ENCODE data around the gene MYRF.

The MYRF gene

GRCh38 chr11:61739413-61739812 is 13.0 kb upstream of the MYRF start:
- no peak for DNase-seq (ENCODE audit: low read depth in 2 of 2)

DNA sequence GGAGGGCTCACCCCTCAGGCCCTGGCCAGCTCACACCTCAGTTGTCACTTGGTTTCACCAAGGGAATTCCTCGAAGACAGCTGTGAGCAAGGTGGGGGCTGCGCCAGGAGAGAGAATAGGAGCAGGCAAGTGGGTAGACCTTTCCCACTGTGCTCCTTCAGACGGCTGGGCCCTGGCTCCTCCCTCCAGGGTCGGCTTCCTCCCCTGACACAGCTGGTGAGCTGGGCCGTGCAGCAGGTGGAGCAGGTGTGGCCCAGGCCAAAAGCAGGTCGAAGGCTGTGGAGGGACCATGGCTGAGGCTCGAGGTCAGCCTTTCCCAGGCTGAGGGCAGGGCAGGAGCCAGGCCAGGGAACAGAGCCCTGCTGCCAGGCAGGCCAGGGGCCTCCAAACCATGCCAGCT is 12.5 kb upstream of the MYRF start:
- no peak for DNase-seq (ENCODE audit: low read depth in 2 of 2)

DNA sequence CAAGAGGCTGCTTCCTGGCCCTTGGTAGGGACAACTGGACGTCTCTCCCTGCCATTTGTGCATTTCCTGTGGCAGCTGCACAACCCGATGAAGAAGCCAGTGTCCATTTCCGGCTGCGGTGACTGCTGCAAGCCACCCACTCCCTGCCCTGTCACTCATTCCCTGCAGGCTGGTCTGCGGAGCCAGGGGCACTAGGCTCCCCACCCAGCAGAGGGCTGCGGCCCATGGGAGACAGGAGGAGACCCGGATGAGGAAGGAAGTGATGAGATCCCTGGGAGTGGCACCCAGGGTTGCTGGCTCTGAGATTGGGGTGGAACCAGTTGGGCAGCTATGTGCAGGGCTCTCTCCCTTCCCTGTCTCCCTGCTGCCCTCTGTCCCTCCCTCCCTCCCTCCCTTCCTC is 10.0 kb upstream of the MYRF start:
- DNase-seq (ENCODE audit: low read depth in 2 of 2) = no peak

GRCh38 chr11:61743486-61744095 is 8.8 kb upstream of the MYRF start:
- DNase-seq (ENCODE audit: low read depth in 2 of 2) = no peak

GRCh38 chr11:61744181-61744580 is 8.3 kb upstream of the MYRF start:
- DNase-seq (ENCODE audit: low read depth in 2 of 2) = no peak

DNA sequence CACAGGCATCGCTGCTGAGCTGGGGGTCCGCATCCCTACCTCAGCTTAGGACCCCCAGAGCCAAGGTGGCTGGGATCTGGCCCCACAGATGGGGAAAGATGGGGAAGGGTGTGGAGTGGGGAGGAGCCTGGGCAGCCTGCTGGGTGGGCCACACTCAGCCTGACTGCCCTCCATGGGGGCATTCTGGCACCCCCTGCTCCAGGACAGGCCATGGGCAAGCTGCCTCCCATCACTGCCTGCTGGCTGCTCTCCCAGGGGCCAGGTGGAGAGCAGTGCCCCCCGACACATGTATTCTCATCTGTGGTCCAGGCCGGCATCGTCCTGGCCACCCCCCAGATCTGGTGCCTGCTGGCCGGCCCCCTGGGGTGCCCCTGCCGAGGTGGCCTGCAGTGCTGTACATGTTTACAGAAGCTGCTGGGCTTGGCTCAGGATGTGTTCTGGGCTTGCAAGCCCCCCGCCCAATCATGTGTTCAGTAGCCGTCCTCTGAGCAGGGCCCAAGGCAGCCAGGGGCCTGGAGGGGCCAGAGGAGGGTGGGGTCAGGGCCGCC is 7.8 kb upstream of the MYRF start:
- no peak for DNase-seq (ENCODE audit: low read depth in 2 of 2)

DNA sequence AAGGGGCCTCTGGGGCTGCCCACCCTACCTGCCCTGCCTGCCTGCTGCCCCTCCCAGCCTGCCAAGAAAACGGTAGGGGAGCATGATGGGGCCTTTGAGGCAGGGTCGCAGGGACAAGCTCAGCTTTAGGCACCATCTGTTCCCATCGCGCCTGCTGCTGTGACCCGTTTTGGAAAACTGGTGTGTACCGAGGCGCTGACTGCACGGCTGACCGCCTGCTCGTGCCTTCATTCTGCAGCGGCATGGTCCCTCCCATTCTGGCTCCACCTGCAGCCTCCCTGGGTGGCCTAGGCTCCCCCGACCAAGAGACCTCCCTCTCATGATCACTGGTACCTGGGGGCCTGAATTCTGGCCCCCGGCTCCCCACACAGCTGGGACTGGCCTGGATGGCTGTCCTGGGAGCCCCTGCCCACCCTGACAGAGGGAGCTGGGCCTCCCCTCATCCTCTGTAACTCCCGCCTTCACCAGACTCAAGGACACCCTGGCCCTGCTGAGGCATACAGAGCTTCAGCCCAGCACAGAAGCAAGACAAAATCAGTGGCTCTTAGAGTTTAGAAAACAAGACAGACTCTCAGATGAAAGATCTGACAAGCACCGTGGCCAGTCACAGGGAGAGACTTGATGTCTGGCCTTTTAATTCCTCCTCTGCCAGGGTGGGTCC is 6.5 kb upstream of the MYRF start:
- no peak for DNase-seq (ENCODE audit: low read depth in 2 of 2)

DNA sequence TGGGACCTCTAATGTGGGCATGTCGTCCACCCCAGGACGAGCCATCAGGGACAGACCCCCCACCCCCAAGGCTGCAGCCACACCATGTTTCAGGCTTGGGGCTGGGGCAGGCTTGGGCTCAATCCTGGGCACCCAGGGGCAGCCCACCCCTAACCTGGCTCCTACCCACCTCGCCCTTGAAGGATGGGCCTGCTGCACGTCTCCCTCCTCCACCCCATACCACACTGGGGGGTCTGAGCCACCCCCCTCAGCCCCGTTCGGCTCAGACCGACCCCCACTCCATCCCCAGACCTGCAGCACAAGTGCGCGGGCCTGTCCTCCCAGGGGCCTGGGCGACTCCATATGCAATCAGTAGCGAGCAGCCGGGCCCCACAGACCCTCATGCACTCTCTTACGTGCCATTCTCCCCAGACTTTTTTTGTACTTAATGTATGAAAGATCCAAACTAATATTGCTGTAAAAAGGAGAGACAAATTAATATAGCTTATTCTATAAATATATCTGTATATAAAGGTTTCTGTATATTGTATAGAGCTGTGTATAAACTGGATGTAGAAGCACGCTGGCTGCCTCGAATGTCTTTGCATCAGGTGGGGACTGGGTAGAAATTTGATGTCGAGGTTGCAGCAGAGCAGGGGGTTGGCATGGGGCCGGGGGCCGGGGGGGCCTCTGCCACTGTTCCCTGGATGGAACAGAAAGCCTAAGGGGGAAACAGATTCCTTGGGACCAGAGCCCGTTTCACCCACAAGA is 5.8 kb upstream of the MYRF start:
- no peak for DNase-seq (ENCODE audit: low read depth in 2 of 2)

GRCh38 chr11:61747192-61747966 is 5.1 kb upstream of the MYRF start:
- DNase-seq (ENCODE audit: low read depth in 2 of 2) = no peak

DNA sequence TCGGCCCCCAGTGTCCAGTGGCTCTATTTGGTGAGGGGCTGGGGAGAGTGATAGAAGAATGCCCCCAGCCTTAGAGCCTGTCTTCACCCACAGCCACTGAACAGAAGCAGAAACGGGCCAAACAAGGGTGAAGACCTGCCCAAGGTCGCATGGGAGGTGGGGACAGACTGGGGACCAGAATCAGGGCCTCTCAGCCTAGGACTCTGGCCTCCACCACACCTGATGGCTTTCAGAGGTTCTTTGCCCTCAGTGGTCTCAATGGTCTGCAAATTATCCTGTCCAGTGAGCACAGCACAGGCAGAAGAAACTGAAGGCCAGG is 4.5 kb upstream of the MYRF start:
- DNase-seq (ENCODE audit: low read depth in 2 of 2) = no peak

GRCh38 chr11:61749591-61750217 is 2.7 kb upstream of the MYRF start:
- no peak for DNase-seq (ENCODE audit: low read depth in 2 of 2)

GRCh38 chr11:61750631-61751273 is 1.7 kb upstream of the MYRF start:
- DNase-seq (ENCODE audit: low read depth in 2 of 2) = no peak

- no peak for DNase-seq (ENCODE audit: low read depth in 2 of 2)
Observed at GRCh38 chr11:61751384-61751783, 1.1 kb upstream of the MYRF start.

- no peak for DNase-seq (ENCODE audit: low read depth in 2 of 2)
Observed at GRCh38 chr11:61752925-61753521, 587 bp downstream of the MYRF start.

DNA sequence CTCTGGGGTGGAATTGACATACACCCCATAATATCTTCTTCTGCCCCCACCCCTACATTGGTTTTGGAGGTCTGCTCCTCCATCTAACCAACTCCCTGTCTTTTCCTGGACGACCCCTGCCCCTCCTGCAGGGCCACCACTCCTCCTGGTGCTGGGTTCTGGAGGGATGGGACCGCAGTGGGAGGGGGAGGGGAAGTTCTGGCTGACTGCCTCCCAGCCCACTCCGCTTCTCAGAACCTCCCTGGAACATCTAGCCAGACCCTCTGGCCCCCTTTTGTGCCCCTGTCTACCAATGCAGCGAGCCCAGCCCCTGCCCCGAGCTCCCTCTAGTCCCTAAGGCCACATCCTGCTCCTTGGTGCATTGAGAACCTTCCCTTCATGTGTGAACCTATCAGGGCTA is 1.2 kb downstream of the MYRF start:
- no peak for DNase-seq (ENCODE audit: low read depth in 2 of 2)

DNA sequence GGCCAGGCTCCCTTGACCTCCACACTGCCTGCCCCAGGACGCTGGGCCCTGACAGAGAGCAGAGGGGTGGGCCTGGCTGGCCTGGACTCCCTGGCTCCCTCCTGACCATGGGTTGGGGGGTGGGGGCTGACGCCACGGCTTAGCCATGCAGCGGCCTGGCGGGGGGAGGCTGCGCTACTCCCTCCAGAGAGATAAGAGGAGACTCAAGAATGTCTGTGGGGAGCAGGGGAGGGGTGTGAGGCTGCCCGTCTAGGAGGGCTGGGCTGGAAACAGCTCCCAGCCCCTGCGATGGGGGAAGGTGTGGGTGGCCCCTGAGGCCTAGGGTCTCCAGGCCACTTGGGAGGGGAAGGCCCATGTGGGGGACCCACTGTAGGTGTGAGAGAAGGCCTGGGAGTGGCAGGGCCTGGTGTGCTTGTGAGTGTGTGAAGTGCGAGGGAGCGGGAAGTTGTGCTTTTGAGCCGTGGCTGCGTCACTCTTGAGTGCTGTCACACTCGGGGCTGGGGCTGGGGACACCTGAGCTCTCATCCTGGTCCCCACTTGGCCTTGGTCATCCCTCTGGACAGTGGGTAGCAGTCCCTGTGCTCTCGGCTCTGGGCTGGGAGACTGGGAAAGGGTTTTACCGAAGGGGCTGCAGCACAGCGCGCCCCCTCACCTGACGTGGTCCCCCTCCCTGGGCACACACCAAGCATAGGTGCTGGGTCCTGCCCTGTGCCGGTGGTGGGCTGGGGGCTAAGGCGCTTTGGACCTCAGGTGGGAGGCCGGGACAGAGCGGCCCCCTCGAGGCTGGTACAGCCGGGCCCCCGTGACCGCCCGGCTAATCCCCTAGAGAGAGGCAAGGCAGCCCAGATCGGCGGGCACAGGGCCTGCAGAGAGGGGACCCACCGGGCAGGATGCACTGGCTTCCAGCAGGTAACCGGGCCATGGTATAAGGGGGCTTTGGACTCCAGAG is 2.4 kb downstream of the MYRF start:
- DNase-seq (ENCODE audit: low read depth in 2 of 2) = no peak

- DNase-seq (ENCODE audit: low read depth in 2 of 2) = no peak
Observed at GRCh38 chr11:61756147-61756451, 3.7 kb downstream of the MYRF start.

GRCh38 chr11:61756452-61757212 is 4.2 kb downstream of the MYRF start:
- no peak for DNase-seq (ENCODE audit: low read depth in 2 of 2)

DNA sequence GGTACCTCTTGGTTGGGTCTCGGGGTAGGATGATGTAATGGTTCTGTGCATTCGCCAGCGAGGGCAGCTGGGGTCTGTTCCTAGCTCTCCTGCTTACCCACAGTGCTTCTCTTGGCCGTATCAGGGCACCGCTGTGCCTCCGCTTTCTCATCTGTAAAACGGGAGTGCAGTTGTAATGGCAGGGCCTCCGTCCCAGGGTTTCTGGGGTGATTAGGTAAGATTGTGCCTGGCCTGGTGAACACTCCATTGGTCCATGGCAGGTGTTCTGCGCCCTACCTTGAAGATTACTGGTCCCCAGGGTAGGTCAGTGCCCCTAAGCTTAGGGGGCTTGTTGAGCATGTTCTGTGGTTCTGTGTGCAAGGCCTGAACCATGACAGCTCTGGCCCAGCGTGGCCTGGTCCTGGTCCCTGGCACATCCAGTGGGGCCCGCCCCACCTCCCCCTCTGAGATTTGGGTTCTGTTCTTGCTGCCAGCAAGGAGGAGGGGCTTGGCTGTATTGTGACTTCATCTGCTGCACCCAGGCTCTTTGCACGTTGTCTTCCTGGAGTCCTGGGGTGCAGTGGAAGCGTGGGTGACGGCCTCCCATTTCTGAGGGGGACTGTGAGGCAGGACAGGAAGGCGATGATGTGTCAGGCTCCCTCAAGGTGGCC is 4.9 kb downstream of the MYRF start:
- DNase-seq (ENCODE audit: low read depth in 2 of 2) = no peak
